Uterus (tissue), 2 donors: ENCODE measurements around the gene COL25A1.

ENCODE experiments used
- POLR2A ChIP-seq, 2 donors: fragments of 450-650 bp; IDR thresholded peaks; one replicate each; pipeline ENCODE4 v1.6.1; 2016; ENCODE audit warnings: antibody characterized with exemption in 2 of 2, mild to moderate bottlenecking in 1 of 2, moderate library complexity in 1 of 2
- TF ChIP-seq, protein P1 (sequence below), 4 experiments: fragments of 200-600 bp in 2 of 4; fragments of 450-650 bp in 2 of 4; sonication (generic) in 2 of 4; IDR thresholded peaks; one replicate each; pipeline ENCODE4 v1.5.1; 2016 to 2019; ENCODE audit warnings: antibody characterized with exemption in 4 of 4, mild to moderate bottlenecking in 2 of 4, moderate library complexity in 1 of 4

DNA sequence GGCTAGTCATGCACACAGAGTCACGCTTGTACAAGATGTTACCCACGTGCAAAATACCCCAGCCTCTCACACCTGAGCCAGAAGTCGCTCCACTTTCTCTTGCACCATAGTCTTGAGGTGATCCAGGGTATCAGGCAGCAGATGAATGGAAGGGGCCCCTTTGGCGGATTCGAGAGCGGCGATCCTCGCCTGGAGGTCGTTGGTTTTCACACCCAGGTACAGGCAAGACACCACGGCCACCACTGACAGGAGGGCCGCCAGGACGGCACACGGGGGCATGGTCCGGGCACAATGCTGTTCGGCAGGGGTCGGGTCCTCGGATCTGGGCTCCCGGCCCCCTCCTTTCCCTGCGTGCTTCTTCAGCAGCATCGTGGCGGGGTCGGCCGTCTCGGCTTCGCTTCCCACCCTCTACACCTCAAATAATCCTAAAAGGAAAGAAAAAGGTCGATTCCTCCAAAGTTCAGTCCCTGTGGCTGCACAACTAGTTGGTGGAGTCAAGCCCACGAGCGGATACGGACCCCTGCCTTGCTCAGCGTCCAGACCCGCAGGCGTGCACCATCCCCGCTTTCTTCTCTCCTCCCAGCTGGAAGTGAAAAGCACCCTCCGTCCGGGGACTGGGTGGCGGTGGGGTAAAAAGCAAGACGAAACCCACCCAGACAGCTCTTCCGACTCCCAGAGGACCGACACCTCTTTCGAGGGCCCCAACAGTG lies 652 bp downstream of the COL25A1 start:
- TF ChIP-seq, protein P1, sequence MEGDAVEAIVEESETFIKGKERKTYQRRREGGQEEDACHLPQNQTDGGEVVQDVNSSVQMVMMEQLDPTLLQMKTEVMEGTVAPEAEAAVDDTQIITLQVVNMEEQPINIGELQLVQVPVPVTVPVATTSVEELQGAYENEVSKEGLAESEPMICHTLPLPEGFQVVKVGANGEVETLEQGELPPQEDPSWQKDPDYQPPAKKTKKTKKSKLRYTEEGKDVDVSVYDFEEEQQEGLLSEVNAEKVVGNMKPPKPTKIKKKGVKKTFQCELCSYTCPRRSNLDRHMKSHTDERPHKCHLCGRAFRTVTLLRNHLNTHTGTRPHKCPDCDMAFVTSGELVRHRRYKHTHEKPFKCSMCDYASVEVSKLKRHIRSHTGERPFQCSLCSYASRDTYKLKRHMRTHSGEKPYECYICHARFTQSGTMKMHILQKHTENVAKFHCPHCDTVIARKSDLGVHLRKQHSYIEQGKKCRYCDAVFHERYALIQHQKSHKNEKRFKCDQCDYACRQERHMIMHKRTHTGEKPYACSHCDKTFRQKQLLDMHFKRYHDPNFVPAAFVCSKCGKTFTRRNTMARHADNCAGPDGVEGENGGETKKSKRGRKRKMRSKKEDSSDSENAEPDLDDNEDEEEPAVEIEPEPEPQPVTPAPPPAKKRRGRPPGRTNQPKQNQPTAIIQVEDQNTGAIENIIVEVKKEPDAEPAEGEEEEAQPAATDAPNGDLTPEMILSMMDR (IDR thresholded peaks at IDR 0.05): no peak
- TF ChIP-seq POLR2A (IDR thresholded peaks at IDR 0.05): no peak
